ENCODE results near the gene TIGAR.

The TIGAR gene

GRCh38 chr12:4282892-4283511 is 38.0 kb upstream of the TIGAR start:
- DNase-seq, result no peak

DNA sequence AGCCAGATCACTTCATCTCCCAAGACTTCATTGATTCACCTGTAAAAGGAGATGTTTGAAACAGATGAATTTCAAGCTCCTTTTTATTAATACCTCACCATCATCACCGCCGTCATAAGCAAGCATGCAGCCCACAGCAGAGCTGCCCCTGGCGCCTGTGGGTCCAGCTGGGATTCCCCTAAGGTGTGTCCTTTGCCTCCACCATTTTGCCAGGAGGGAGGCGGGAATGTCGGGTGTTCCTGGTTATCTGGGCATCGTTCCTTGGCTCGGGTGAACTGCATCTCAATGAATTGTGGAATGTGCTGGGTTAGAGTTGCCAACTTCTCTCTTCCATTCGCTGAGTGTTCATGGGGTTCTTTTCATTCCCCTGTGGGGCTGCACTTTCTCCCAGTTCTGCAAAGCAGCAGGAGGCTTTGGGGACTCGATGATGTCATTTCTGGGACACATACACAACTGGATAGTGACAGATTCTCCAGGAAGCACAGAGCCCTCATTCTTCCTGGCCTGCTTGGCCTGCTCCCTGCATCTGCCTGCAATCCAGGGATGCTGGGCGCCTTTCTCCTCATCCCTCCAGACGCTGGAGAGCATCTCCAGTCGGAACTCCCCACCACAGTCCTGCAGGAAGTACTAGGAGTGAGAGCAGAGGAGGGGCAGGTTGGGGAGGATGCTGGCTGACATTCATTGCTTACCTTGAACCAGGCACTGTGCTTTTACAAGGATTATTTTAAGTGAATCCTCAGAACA is 37.3 kb upstream of the TIGAR start:
- no peak for DNase-seq

- DNase-seq, result no peak
Observed at GRCh38 chr12:4284306-4284705, 36.7 kb upstream of the TIGAR start.

- no peak for DNase-seq
Observed at GRCh38 chr12:4285070-4285469, 35.9 kb upstream of the TIGAR start.

GRCh38 chr12:4286228-4286627 is 34.8 kb upstream of the TIGAR start:
- DNase-seq, result no peak

DNA sequence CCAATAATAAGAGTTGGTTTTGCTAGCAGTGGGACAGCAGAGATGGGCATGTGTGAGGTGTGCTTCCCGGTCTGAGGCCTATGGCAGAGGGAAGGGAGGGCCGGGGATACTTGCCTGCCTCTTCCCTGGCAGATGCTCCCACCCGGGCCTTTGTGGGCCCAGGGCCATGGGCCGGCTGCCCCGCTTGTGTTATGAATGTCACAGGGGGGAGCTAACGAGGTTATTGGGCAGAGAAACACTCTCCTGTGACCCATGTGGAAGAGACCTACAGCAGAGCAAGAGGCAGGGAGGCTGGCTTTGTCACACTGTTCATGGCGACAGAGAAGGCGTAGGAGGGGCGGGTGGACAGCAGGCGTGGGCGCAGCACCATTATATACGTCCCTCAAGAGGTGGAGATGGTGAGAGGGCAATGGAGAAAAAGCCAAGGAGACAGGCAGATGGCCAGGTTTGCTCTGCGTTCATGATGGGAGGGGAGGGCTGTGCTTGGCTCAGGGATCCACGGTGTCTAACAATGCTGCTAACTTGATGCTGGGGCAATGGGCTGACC is 34.2 kb upstream of the TIGAR start:
- DNase-seq, result no peak

GRCh38 chr12:4287325-4288211 is 33.4 kb upstream of the TIGAR start:
- DNase-seq, result no peak

DNA sequence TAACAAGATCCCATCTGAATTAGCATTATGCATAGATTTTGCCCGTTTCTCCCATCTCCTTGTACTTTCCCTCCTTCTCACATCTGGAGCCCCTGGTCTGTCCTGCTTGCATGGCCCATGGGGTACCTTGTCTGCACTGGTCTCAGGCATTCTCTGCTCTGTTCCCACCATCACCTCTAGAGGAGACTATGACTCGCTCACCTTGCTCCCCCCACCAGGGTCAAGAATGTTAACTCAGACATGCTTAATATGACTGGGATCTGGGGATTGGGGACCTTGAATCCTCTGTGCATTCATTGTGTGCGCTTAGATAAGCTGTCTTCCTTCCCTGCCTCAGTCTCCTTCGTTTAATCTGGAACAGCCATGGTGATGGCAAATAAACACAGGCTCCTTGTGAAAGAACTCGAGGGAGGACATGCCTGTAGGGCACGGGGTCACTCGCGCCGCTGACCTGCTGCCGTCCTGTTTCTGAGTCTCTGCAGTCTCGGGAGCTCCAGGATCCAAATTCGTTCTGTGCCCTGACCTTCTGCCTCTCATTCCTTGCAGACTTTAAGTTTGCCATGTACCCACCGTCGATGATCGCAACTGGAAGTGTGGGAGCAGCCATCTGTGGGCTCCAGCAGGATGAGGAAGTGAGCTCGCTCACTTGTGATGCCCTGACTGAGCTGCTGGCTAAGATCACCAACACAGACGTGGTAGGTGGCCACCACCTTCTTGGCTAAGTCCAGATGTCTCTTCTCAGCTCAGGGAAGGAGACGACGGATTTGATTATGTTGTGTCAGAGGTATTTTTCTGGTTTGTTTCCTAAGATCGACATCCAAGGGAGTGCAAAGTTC is 32.5 kb upstream of the TIGAR start:
- DNase-seq, result no peak

DNA sequence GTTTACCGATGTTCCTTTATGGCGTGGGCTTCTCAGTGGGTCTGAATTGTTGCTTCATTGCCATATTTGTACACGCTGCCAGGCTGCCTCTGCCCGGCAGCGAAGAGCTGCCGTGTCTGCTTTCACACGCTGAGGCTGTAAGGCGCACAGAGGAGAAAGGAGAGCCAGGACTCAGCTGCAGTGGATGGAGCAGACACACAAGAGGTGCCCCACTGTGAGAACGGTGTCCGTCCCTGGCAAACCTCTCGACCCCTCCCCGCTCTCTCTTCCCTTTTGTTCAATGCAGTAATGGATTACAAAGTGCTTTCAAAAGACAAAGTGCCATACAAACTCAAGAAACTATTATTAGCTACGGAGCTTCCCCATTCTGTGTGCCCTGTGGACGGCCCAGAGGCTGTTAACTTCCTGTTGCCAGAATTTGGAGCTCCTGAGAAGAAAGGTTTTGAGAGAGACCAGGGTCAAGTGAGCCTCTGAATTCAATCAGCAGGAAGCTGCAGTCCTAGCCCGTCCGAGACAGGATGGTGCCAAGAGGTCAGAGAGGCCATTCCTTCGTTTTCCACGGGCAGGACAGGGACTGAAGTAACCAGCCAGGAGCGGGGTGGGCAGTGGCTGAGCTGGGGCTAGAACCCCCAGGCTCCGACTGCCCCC is 31.7 kb upstream of the TIGAR start:
- DNase-seq, result no peak

GRCh38 chr12:4289998-4290790 is 30.8 kb upstream of the TIGAR start:
- no peak for DNase-seq

DNA sequence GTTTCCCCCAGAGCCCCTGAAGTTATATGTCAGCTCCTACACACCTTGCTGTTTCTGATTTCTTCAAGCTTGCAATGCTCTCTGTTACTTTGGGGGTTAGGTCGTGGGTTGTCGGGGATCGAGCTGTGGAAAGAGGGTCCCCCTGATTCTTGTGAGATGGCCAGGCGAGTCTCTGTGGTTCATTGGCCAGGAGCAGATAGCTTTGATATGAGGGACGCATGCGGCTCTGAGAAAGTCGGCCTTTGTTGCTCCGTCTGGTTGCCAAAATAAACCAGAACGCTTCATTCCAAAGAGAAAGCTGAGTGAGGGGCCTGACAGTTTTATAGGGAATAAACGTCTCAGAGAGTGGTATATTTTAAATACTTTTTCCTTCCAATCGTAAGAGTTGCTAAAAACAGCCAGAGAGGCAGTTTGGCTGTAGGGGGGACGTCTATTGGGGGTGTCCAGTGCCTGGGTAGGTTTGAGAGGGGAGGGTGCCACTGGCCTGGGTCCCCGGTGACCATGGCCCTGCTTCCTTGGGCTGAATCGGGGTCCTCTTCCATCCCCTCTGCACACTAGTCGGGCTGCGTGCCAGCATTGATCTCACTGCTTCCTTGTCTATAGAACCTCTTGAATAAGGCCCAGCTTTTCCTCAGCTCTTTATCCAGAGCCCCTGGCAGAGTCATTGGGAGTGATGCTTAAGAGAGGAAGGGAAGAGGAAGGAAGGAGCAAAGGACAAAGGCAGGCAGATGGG is 28.5 kb upstream of the TIGAR start:
- DNase-seq, result no peak

DNA sequence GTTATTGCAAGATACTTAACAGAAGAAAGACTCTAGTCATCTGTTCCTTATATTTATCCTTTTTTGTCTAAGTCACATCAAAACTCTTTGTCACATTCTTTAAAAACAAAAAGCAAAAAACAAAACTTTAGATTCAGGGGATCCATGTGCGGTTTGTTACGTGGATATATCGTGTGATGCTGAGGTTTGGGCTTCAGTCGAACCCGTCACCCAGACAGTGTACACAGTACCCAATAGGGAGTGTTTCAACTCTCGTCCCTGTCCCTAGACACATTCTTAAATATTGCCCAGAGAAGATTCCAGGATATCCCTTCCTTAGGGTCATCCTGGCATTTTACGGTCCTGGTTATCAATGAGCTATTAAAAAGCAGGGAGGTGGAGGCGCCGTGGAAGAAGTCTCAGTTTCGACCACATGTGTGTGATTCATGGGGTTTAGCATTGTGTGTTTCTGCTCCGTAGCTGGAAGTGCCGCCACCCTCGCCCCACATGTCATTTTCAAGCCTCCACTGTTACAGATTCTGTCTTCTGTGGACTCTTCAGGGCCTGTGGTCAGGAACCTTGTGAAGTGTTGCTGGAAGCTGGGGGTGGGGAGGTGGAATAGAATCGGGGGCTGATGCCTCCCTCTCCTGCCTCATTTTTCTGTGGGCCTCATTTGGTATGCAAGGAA is 27.6 kb upstream of the TIGAR start:
- no peak for DNase-seq

GRCh38 chr12:4293966-4294505 is 27.0 kb upstream of the TIGAR start:
- no peak for DNase-seq

DNA sequence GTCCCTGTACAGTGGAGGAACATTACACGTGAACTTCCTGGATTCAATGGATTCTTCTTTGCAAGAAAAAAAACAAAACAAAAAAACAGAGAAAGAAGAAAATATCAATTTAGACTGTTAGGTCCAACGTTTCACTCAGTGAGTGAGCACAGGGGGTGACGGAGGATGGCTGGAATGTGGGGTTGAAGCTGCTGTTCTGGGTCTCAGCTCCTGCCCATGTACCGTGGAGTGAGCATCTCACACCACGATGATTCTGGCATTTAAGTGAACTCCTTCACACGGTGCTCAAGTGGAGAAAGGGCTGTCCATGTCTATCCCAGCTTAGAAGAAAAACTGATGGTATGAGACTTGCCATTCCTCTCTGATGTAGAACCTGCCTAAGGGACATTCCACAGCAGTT is 24.3 kb upstream of the TIGAR start:
- no peak for DNase-seq

DNA sequence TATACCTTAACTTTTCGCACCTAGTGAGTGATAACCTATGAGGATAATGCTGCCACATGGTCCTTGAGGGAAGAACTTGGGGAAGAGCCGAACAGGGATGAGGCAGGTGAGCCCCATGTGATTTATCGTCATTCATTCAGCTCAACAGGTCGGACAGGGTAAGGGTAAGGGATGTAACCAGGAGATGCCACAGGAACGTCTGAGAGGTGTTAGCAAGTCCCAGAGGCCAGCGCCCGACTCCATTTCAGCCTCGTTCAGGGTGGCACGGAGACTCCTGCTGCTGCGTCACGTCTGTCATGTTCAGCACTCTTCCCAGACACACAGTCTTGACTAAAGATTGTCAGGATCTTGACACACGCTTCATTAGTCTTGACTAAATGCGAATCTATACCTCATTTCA is 23.4 kb upstream of the TIGAR start:
- no peak for DNase-seq

- no peak for DNase-seq
Observed at GRCh38 chr12:4300883-4301282, 20.1 kb upstream of the TIGAR start.

GRCh38 chr12:4301932-4302501 is 19.0 kb upstream of the TIGAR start:
- DNase-seq, result no peak

DNA sequence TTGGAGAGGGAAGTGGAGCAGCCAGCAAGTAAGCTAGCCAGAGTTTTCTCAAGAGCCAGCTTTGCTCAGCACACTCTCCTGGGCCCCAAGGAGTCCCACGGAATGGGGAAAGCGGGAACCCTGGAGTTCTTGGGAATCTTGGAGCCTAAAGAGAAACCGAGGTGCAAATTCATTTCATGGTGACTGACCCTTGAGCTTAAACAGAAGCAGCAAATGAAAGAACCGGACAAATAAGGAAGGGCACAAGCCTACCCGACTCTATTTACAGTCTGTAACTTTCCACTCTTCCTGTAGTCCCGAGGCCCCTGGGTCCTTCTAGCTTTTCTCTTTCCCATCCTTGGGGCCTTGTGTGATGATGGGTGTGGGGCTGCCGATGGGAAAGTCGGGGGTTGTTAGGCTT is 18.1 kb upstream of the TIGAR start:
- DNase-seq, result no peak

- DNase-seq, result no peak
Observed at GRCh38 chr12:4303750-4304149, 17.3 kb upstream of the TIGAR start.
